Liver (tissue), 9 donors: ENCODE data around the gene KIF6. TPM values are rescaled to one million over a fixed set of nuclear protein-coding genes. Genes with fewer than 3 reads are reported as not detected.
"Not testable (repeated sequence)": the region's sequence is repeated elsewhere in the genome, so short reads cannot be mapped to it uniquely, and the experiment has no call there.

Experiments used
- DNase-seq: peaks from one replicate; pipeline ENCODE4 v3.0.0-alpha.2; 2017; ENCODE audit warnings: low spot score
- H3K27ac ChIP-seq, 2 donors: one replicate each; pipeline ENCODE4 v1.7.0; 2013; ENCODE audit warnings: inconsistent platforms in 2 of 2, low read length in 2 of 2, control low read depth in 1 of 2, low read depth in 1 of 2, mild to moderate bottlenecking in 1 of 2
- H3K27me3 ChIP-seq, 4 donors: one replicate each; pipeline versions ENCODE4 v1.6.1 to v1.7.0; 2013; ENCODE audit warnings: low read length in 3 of 4, inconsistent platforms in 1 of 4, mild to moderate bottlenecking in 1 of 4, moderate library complexity in 1 of 4; ENCODE audit not compliant: control insufficient read depth in 4 of 4, insufficient read depth in 4 of 4
- H3K36me3 ChIP-seq, 4 donors: one replicate each; pipeline versions ENCODE4 v1.6.1 to v1.7.0; 2013; ENCODE audit warnings: low read length in 3 of 4, mild to moderate bottlenecking in 3 of 4, low read depth in 1 of 4, moderate library complexity in 1 of 4; ENCODE audit not compliant: control insufficient read depth in 4 of 4, insufficient read depth in 3 of 4
- H3K4me1 ChIP-seq, 4 donors: one replicate each; pipeline versions ENCODE4 v1.6.1 to v1.7.0; 2013; ENCODE audit warnings: low read length in 3 of 4, mild to moderate bottlenecking in 3 of 4, moderate library complexity in 1 of 4; ENCODE audit not compliant: control insufficient read depth in 4 of 4, insufficient read depth in 4 of 4
- H3K4me3 ChIP-seq, 3 donors: one replicate each; pipeline versions ENCODE4 v1.6.1 to v1.7.0; 2013; ENCODE audit warnings: low read length in 3 of 3, control low read depth in 1 of 3, low read depth in 1 of 3, mild to moderate bottlenecking in 1 of 3
- H3K9ac ChIP-seq, 2 donors: one replicate each; pipeline ENCODE4 v1.7.0; 2013; ENCODE audit warnings: low read length in 2 of 2, mild to moderate bottlenecking in 2 of 2, moderate library complexity in 2 of 2, control low read depth in 1 of 2, low read depth in 1 of 2
- H3K9me3 ChIP-seq, 4 donors: one replicate each; pipeline versions ENCODE4 v1.6.1 to v1.7.0; 2013; ENCODE audit warnings: low read length in 3 of 4; ENCODE audit not compliant: control insufficient read depth in 4 of 4
- EGR1 ChIP-seq, 2 donors: IDR thresholded peaks; 2 replicates each; pipeline ENCODE4 v1.6.1; 2016 to 2018; ENCODE audit warnings: antibody characterized with exemption in 2 of 2, low read depth in 2 of 2
- GABPA ChIP-seq, 2 donors: IDR thresholded peaks in 1 of 2; conservative IDR thresholded peaks in 1 of 2; 2 replicates each; pipeline ENCODE4 v1.6.1; 2016; ENCODE audit warnings: antibody characterized with exemption in 2 of 2, mild to moderate bottlenecking in 1 of 2, moderate library complexity in 1 of 2
- HNF4A ChIP-seq, 2 donors: conservative IDR thresholded peaks; 2 replicates each; pipeline ENCODE4 v1.6.1; 2016; ENCODE audit warnings: antibody characterized with exemption in 2 of 2, mild to moderate bottlenecking in 2 of 2
- HNF4G ChIP-seq: IDR thresholded peaks from 2 replicates; pipeline ENCODE4 v1.6.1; 2016; ENCODE audit warnings: antibody characterized with exemption
- JUND ChIP-seq, 2 donors: IDR thresholded peaks; 2 replicates each; pipeline ENCODE4 v1.6.1; 2016; ENCODE audit warnings: antibody characterized with exemption in 2 of 2
- NR2F2 ChIP-seq: IDR thresholded peaks from 2 replicates; pipeline ENCODE4 v1.6.1; 2016; ENCODE audit warnings: antibody characterized with exemption
- RAD21 ChIP-seq, 2 donors: IDR thresholded peaks; 2 replicates each; pipeline ENCODE4 v1.6.1; 2016; ENCODE audit warnings: antibody characterized with exemption in 2 of 2, mild to moderate bottlenecking in 2 of 2
- RXRA ChIP-seq, 2 donors: IDR thresholded peaks; 2 replicates each; pipeline ENCODE4 v1.6.1; 2017 to 2018; ENCODE audit warnings: antibody characterized with exemption in 2 of 2, mild to moderate bottlenecking in 1 of 2
- SP1 ChIP-seq: IDR thresholded peaks from 2 replicates; pipeline ENCODE4 v1.6.1; 2018; ENCODE audit warnings: antibody characterized with exemption, mild to moderate bottlenecking
- TAF1 ChIP-seq: conservative IDR thresholded peaks from 2 replicates; pipeline ENCODE4 v1.6.1; 2016; ENCODE audit warnings: antibody characterized with exemption, mild to moderate bottlenecking
- YY1 ChIP-seq: IDR thresholded peaks from 2 replicates; pipeline ENCODE4 v1.6.1; 2016; ENCODE audit warnings: antibody characterized with exemption, mild to moderate bottlenecking
- WGBS: extraction: QIAGEN DNeasy Blood & Tissue Kit; methylation state at CpG from one replicate; pipeline ENCODE4 v1.1.7; 2013; 5-methylcytosine and 5-hydroxymethylcytosine counted together
- polyA plus RNA-seq, 2 donors: library from polyadenylated mRNA; stranded (reverse) in 1 of 2; unstranded in 1 of 2; fragments of 200-250 nt in 1 of 2; fragments of >200 nt in 1 of 2; fragmentation: Nextera tagmentation in 1 of 2; extraction: Ambion mirVana in 1 of 2; gene quantifications; one replicate each; pipeline versions ENCODE4 v1.2.1 to v1.2.3, GENCODE V29; 2013 to 2015
- total RNA-seq, 2 donors: library from RNA; depleted of rRNA; stranded (reverse); fragments of >200 nt; gene quantifications; one replicate each; pipeline ENCODE4 v1.2.3, GENCODE V29; 2014
- TF ChIP-seq, protein P1 (sequence below): IDR thresholded peaks from 2 replicates; pipeline ENCODE4 v1.6.1; 2016; ENCODE audit warnings: antibody characterized with exemption
- TF ChIP-seq, protein P2 (sequence below): IDR thresholded peaks from 2 replicates; pipeline ENCODE4 v1.6.1; 2016; ENCODE audit warnings: antibody characterized with exemption, mild to moderate bottlenecking
- TF ChIP-seq, protein P3 (sequence below): fragments of 150-350 bp; IDR thresholded peaks from 2 replicates; pipeline ENCODE4 v1.5.1; 2017; ENCODE audit warnings: improper control_type of control experiment, low read depth, low read length; ENCODE audit not compliant: missing input control
- donor health status: healthy.
- donor health status: healthy.
- donor health status: healthy.
- donor health status: healthy.
- donor health status: healthy.

KIF6 gene
- total and polyA plus RNA-seq, 4 donors = 0.17 to 7.5 (median 0.29) TPM

DNA sequence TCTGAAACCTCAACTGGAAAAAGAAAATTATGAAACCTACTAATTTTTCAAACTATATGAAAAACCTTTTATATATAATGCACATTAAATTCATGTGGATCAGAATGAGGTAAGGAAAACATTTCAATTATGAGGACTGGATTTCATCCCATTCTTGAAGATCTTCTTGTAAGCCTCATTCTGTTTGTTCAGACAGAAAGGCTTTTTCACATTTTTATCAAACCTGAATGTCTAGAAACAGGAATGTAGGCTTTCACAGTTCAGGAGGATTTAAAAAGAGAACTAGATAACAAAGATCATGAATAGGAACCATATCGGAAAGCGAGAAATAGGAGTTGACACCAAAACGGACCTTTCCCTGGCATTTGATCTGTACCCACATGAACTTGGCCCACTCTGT lies 210.2 kb downstream of the KIF6 start:
- 89% methylated on average over 3 of the region's 3 CpGs for WGBS
- Histone ChIP-seq H3K4me1 (no peaks in the 10 kb centered on the region), H3K4me3 (no peak overlapping the region), H3K9me3 (no peaks in the 10 kb centered on the region), H3K27ac (no peak overlapping the region), H3K27me3 (no peaks in the 10 kb centered on the region), H3K9ac (no peak overlapping the region), H3K36me3 (no peaks in the 10 kb centered on the region)
- DNase-seq = no peak
- TF ChIP-seq JUND (IDR thresholded peaks at IDR 0.05) = no peak
- TF ChIP-seq, protein P1, sequence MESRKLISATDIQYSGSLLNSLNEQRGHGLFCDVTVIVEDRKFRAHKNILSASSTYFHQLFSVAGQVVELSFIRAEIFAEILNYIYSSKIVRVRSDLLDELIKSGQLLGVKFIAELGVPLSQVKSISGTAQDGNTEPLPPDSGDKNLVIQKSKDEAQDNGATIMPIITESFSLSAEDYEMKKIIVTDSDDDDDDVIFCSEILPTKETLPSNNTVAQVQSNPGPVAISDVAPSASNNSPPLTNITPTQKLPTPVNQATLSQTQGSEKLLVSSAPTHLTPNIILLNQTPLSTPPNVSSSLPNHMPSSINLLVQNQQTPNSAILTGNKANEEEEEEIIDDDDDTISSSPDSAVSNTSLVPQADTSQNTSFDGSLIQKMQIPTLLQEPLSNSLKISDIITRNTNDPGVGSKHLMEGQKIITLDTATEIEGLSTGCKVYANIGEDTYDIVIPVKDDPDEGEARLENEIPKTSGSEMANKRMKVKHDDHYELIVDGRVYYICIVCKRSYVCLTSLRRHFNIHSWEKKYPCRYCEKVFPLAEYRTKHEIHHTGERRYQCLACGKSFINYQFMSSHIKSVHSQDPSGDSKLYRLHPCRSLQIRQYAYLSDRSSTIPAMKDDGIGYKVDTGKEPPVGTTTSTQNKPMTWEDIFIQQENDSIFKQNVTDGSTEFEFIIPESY = no peak
- TF ChIP-seq, protein P2, sequence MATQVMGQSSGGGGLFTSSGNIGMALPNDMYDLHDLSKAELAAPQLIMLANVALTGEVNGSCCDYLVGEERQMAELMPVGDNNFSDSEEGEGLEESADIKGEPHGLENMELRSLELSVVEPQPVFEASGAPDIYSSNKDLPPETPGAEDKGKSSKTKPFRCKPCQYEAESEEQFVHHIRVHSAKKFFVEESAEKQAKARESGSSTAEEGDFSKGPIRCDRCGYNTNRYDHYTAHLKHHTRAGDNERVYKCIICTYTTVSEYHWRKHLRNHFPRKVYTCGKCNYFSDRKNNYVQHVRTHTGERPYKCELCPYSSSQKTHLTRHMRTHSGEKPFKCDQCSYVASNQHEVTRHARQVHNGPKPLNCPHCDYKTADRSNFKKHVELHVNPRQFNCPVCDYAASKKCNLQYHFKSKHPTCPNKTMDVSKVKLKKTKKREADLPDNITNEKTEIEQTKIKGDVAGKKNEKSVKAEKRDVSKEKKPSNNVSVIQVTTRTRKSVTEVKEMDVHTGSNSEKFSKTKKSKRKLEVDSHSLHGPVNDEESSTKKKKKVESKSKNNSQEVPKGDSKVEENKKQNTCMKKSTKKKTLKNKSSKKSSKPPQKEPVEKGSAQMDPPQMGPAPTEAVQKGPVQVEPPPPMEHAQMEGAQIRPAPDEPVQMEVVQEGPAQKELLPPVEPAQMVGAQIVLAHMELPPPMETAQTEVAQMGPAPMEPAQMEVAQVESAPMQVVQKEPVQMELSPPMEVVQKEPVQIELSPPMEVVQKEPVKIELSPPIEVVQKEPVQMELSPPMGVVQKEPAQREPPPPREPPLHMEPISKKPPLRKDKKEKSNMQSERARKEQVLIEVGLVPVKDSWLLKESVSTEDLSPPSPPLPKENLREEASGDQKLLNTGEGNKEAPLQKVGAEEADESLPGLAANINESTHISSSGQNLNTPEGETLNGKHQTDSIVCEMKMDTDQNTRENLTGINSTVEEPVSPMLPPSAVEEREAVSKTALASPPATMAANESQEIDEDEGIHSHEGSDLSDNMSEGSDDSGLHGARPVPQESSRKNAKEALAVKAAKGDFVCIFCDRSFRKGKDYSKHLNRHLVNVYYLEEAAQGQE = no peak
- TF ChIP-seq EGR1 (IDR thresholded peaks at IDR 0.05; ENCODE audit: low read depth in 2 of 2) = no peak
- no peak for TF ChIP-seq NR2F2
- no peak for TF ChIP-seq TAF1
- no peak for TF ChIP-seq RXRA (IDR thresholded peaks at IDR 0.05)
- TF ChIP-seq, protein P3, sequence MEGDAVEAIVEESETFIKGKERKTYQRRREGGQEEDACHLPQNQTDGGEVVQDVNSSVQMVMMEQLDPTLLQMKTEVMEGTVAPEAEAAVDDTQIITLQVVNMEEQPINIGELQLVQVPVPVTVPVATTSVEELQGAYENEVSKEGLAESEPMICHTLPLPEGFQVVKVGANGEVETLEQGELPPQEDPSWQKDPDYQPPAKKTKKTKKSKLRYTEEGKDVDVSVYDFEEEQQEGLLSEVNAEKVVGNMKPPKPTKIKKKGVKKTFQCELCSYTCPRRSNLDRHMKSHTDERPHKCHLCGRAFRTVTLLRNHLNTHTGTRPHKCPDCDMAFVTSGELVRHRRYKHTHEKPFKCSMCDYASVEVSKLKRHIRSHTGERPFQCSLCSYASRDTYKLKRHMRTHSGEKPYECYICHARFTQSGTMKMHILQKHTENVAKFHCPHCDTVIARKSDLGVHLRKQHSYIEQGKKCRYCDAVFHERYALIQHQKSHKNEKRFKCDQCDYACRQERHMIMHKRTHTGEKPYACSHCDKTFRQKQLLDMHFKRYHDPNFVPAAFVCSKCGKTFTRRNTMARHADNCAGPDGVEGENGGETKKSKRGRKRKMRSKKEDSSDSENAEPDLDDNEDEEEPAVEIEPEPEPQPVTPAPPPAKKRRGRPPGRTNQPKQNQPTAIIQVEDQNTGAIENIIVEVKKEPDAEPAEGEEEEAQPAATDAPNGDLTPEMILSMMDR = no peak
- TF ChIP-seq HNF4G = no peak
- no peak for TF ChIP-seq HNF4A (conservative IDR thresholded peaks at IDR 0.05)
- no peak for TF ChIP-seq YY1
- no peak for TF ChIP-seq SP1

DNA sequence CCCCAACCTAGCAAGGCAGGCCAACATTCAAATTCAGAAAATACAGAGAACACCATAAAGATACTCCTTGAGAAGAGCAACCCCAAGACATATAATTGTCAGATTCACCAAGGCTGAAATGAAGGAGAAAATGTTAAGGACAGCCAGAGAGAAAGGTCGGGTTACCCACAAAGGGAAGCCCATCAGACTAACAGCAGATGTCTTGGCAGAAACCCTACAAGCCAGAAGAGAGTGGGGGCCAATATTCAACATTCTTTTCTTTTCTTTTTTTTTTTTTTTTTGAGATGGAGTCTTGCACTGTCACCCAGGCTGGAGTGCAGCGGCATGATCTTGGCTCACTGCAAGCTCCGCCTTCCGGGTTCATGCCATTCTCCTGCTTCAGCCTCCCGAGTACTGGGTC lies 215.4 kb downstream of the KIF6 start:
- not testable (repeated sequence) for H3K9me3 ChIP-seq, H3K27ac ChIP-seq, H3K4me1 ChIP-seq, H3K27me3 ChIP-seq, H3K9ac ChIP-seq, H3K36me3 ChIP-seq, DNase-seq, H3K4me3 ChIP-seq
- 92% methylated on average over 5 of the region's 5 CpGs for WGBS

DNA sequence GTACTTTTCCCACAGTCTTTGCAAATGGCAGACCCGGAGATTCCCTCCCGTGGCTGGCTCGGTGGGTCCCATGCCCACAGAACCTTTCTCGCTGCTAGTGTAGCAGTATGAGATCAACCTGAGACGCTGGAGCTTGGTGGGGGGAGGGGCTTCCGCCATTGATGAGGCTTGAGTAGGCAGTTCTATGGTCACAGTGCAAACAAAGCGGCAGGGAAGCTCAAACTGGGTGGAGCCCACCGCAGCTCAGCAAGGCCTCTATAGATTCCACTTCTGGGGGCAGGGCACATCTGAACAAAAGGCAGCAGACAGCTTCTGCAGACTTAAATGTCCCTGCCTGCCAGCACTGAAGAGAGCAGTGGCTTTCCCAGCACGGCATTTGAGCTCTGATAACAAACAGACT lies 216.7 kb downstream of the KIF6 start:
- DNase-seq = no peak
- H3K27me3 ChIP-seq = no peaks in the 10 kb centered on the region
- no peak overlapping the region for H3K4me3 ChIP-seq
- no peaks in the 10 kb centered on the region for H3K36me3 ChIP-seq
- no peak overlapping the region for H3K27ac ChIP-seq
- no peaks in the 10 kb centered on the region for H3K4me1 ChIP-seq
- no peaks in the 10 kb centered on the region for H3K9me3 ChIP-seq
- WGBS = 90% methylated on average over 9 of the region's 9 CpGs
- no peak overlapping the region for H3K9ac ChIP-seq
- TF ChIP-seq NR2F2 = no peak
- TF ChIP-seq, protein P2 = no peak
- no peak for TF ChIP-seq RXRA (IDR thresholded peaks at IDR 0.05)
- no peak for TF ChIP-seq GABPA (IDR thresholded peaks at IDR 0.05 in 1 of 2, conservative IDR thresholded peaks at IDR 0.05 in 1 of 2)
- TF ChIP-seq, protein P3 = no peak
- no peak for TF ChIP-seq HNF4G
- TF ChIP-seq RAD21 (IDR thresholded peaks at IDR 0.05) = no peak
- TF ChIP-seq TAF1 = no peak
